GM21360 (cell line): ENCODE measurements around the gene TBC1D1.

Experiments used
- ATAC-seq: cut with Tn5 transposase; IDR thresholded peaks from one replicate; pipeline ENCODE4 v1.9.1; 2021; ENCODE audit warnings: mild to moderate bottlenecking, moderate library complexity; ENCODE audit not compliant: unreplicated experiment

TBC1D1 gene

GRCh38 chr4:38040619-38041018 is 149.7 kb downstream of the TBC1D1 start:
- ATAC-seq, result no peak

- no peak for ATAC-seq
Measured at GRCh38 chr4:38044060-38044459, 153.2 kb downstream of the TBC1D1 start.

GRCh38 chr4:38045289-38045988 is 154.6 kb downstream of the TBC1D1 start:
- ATAC-seq, result no peak

- ATAC-seq, result no peak
Measured at GRCh38 chr4:38046727-38047489, 156.0 kb downstream of the TBC1D1 start.

GRCh38 chr4:38049545-38050170 is 158.8 kb downstream of the TBC1D1 start:
- no peak for ATAC-seq

- no peak for ATAC-seq
Measured at GRCh38 chr4:38050560-38051350, 159.9 kb downstream of the TBC1D1 start.

- ATAC-seq, result no peak
Measured at GRCh38 chr4:38055566-38055965, 164.7 kb downstream of the TBC1D1 start.

- ATAC-seq, result no peak
Measured at GRCh38 chr4:38056011-38056685, 165.3 kb downstream of the TBC1D1 start.

- no peak for ATAC-seq
Measured at GRCh38 chr4:38058151-38058550, 167.3 kb downstream of the TBC1D1 start.

GRCh38 chr4:38060829-38061431 is 170.0 kb downstream of the TBC1D1 start:
- ATAC-seq, result no peak

GRCh38 chr4:38062088-38062775 is 171.3 kb downstream of the TBC1D1 start:
- no peak for ATAC-seq

GRCh38 chr4:38062776-38063097 is 171.9 kb downstream of the TBC1D1 start:
- no peak for ATAC-seq

GRCh38 chr4:38065176-38065575 is 174.3 kb downstream of the TBC1D1 start:
- no peak for ATAC-seq

- ATAC-seq, result no peak
Measured at GRCh38 chr4:38065900-38066299, 175.0 kb downstream of the TBC1D1 start.

GRCh38 chr4:38067499-38067898 is 176.6 kb downstream of the TBC1D1 start:
- no peak for ATAC-seq

- ATAC-seq, result no peak
Measured at GRCh38 chr4:38068107-38068506, 177.2 kb downstream of the TBC1D1 start.

- ATAC-seq, result no peak
Measured at GRCh38 chr4:38069271-38069760, 178.4 kb downstream of the TBC1D1 start.

GRCh38 chr4:38071801-38072431 is 181.0 kb downstream of the TBC1D1 start:
- no peak for ATAC-seq

- ATAC-seq, result no peak
Measured at GRCh38 chr4:38072578-38072977, 181.7 kb downstream of the TBC1D1 start.
